H54 (cell line): Measurements from ENCODE around the gene UBASH3A.

Source experiments
- DNase-seq: peaks from one replicate; pipeline ENCODE4 v3.0.0; 2011; ENCODE audit warnings: low spot score, mixed read lengths; ENCODE audit not compliant: insufficient read length
- FAIRE-seq: peaks from 3 replicates; lab custom pipeline; 2011; peaks lifted over from hg19 to GRCh38; lab: Jason Lieb, UNC
- POLR2A ChIP-seq: IDR thresholded peaks from 2 replicates; pipeline ENCODE4 v1.6.1; 2011; ENCODE audit warnings: low read depth, mild to moderate bottlenecking, low read length

The UBASH3A gene

DNA sequence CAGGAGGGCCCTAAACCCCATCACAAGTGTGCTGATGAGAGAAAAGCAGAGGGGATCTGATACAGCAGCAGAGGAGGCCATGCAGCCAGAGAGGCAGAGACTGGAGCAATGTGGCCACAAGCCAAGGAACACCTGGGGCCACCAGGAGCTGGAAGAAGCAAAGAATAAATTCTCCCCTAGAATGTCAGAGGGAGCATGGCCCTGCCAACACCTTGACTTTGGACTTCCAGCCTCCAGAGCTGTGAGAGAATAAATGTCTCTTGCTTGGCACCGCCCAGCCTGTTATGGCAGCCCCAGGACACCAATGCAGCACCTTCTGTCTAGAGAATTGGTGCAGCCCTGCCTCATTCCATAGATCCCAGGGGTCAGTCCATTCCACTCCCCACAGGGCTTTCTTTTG, 25.3 kb downstream of the UBASH3A start:
- no peak for TF ChIP-seq POLR2A
- DNase-seq: no peak
- no peak for FAIRE-seq

DNA sequence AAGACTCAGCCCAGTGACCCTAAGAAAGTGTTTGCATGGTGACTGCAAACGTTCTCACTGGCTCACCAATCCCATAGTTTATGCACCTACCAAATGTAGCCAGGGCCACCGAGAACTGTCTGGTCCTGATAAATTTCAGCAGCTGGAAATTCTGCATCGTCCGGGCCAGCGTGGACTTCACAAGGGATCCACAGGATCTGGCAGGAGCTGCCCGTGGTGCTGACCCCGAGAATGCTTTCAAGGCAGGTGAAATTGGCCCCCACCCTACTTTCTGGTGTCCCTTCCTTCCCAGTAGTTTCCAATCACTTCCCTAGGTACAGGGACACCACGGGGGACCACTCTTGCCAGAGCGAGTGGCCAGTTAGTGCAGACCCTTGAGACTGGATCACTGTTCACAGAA, 26.2 kb downstream of the UBASH3A start:
- no peak for DNase-seq
- FAIRE-seq: no peak
- TF ChIP-seq POLR2A: no peak

DNA sequence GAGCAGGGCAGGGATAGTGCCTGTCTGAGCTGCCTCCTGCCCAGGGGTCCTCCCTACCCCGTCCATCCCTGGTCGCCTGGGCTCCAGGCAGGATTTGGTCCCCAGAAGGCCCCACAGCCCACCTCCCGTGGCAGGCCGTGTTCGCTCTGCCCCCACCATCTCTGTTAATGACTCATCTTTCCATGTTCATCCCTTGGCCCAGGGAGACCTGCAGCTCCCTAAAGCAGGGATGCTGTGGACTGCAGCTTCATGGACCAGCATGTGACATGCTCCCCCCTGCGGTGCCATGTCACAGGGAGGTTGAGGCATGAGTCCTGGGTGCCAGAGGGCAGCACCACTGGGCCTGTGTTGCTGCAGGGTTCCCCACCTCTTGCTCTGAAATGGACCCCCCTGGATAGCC, 26.8 kb downstream of the UBASH3A start:
- TF ChIP-seq POLR2A: no peak
- DNase-seq (no peak), FAIRE-seq (no peak)

DNA sequence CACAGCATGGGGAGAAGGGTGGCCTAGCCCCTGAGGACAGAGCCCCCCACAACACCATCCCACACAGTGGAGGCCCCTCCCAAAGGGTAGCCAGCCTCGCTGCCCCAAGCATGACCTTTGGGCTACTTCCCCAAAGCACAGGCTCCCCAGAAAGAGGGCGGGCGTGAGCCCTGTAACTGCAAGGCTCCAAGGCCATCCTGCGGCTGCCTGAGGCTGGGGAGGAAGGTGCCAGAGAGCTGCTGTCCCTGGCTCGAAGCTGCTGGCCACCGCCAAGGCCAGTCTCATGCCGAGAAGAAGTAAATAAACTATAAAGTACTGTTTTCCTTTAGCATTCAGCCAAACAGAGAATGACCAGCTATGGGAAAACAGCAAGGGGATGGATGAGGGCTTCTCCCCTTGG, 27.5 kb downstream of the UBASH3A start:
- no peak for TF ChIP-seq POLR2A
- FAIRE-seq (no peak), DNase-seq (no peak)

DNA sequence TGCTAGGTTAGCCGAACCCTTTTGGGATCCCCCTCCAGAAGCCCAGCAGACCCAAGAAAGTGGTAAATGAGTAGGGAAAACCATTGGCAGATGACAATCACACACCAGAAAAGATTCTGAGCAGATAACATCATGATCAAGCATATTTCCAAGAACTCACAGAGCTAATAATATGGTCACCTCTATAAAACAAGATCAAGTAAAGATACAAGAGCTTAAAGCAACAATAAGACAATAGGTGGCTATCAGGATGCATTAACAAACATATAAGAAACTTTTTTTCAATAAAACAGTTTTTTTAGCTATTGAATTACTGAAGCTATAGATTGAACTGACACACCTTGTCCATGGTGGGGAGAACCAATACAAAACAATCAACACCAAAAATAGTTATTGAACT, 29.0 kb downstream of the UBASH3A start:
- no peak for TF ChIP-seq POLR2A
- FAIRE-seq: no peak
- no peak for DNase-seq

DNA sequence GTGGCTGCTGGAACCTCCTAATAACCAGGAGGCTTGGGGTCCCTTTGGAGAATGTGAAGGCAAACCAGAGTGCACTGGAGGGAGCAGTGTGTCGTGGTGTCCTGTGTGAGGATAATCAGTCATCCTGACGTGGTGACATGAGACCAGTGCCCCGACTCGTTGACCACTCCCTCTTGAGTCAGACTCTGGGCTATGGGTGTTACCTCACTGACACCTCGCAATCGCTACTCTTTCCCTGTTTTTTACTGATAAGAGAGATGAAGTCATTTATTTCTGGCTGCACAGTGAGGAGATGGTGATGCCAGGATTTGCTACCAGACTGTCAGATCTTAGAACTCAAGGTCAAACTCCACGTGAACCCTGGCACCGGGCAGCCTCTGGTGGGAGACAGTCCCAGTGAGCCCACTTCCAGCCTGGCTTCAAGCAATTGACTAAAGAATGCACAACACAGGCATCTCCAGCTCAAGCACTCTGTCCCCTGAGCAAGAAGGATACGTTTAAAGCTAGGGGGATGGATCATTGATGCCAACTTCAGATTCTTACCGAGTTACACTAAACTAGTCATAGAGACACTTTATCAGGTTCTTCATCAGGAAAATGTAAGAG, 30.3 kb downstream of the UBASH3A start:
- no peak for DNase-seq
- TF ChIP-seq POLR2A: no peak
- FAIRE-seq: no peak

DNA sequence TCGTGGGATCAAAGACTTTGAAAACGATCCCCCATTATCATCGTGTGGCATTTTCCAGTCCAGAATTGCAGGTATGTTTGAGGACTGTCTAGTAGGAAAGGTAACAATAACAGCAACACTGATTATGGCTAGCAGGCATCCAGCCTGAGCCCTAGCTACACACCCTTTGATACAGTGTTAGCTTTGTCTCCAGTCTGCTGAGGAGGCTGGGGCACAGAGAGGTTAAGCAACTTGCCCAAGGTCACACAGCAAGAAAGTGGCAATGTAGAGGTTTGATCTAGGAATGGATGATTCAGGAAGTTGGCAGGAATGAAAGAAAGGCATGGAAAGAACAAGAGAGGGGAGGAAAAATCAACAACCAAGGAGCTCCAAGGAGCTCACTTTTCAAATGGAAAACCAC, 31.2 kb downstream of the UBASH3A start:
- DNase-seq (no peak), FAIRE-seq (no peak)
- no peak for TF ChIP-seq POLR2A

DNA sequence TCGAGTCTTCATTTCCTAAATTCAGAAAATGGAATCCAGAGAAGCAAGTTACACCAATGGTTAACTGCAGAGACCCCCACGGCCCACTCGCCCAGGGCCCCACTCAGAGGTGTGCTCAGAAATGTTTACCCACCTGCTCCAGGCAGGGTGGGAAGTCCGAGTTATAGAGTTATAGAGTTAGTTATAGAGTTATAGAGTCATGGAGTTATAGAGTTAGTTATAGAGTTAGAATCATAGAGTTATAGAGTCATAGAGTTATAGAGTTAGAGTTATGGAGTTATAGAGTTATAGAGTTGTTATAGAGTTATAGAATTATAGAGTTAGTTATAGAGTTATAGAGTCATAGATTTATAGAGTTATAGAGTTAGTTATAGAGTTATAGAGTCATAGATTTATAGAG, 31.7 kb downstream of the UBASH3A start:
- DNase-seq: no peak
- FAIRE-seq: no peak
- no peak for TF ChIP-seq POLR2A

DNA sequence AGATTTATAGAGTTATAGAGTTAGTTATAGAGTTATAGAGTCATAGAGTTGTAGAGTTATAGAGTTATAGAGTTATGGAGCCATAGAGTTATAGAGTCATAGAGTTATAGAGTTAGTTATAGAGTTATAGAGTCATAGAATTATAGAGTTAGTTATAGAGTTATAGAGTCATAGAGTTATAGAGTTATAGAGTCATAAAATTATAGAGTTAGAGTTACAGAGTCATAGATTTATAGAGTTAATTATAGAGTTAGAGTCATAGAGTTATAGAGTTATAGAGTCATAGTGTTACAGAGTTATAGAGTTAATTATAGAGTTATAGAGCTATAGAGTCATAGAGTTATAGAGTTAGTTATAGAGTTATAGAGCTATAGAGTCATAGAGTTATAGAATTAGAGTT, 32.1 kb downstream of the UBASH3A start:
- TF ChIP-seq POLR2A: no peak
- FAIRE-seq (no peak), DNase-seq (no peak)

DNA sequence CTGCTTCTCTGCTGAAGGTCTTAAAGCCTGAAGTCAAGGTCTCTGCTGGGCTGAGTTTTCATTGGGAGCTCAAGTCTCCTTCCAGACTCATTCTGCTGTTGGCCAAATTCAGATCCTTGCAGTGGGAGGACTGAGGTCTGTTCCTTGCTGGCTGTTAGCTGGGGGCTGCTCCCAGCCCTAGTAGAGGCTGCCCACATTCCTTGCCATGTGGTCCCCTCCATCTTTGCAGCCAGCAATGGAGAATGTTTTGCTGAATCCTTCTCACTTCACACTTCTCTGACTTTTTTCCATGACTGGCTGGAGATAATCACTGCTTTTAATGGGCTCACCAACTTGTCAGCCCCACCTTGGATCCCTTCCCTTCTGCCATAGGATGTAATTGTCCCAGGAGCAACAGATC, 33.2 kb downstream of the UBASH3A start:
- no peak for FAIRE-seq
- no peak for DNase-seq
- TF ChIP-seq POLR2A: no peak

DNA sequence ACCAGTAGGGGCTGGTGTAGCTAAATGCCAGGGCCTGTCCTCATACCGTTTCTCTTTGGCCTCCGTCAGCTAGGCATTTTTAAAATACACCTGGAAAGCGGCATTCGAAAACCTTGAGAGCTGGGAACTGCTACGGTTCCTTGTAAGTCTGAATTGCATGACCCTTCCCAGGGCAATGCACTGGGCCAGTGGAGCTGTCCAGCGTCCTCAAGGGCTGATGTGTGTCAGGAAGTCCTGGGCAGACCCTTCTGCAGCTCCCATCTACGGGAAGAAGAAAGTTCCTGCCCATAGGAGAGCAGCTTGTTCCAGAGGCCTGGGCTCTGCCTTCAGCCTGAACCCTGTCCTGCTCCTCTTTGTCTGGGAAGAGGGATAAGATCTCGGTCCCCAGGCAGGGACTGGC, 34.1 kb downstream of the UBASH3A start:
- FAIRE-seq (no peak), DNase-seq (no peak)
- no peak for TF ChIP-seq POLR2A

DNA sequence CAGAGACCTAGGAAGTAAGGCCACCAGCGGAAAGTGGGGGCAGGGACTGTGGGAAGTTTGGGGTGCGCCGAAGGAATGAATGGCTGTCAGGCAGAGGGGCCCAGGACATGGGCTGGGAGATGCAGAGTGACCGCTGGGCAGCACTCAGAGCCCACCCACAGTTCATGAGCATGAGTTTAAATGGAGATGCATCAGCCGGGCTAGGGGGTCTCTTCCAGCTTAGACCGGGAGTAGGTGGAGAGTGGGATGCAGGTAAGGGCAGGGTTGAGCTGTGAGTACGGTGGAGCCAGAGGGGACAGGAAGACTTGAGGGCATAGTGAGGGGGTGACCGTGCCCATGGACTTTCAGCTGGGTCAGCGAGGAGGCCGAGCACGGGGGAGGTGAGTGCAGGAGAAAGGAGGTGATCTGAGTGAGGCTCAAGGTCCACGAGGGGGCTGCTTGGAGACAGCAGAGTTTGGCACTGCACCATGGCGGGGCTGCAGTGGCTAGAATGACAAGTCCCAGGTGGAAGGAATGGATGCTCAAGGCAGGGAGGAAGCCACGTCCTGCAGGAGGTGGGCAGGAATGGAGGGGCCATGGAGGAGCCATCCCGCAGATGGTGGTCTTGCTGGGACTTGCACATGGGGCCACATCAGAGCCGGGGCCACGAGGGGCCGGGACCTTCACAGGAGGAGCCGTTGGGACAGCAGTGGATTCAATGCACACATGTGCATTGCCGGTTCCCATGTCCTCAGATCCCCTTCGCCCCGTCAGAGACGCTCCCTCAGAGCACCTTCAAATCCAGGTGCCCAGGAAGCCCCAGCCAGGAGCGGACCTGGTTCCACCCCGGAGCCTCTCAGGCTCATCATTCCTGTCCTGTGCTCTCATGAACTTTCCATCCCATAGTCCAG, 34.9 kb downstream of the UBASH3A start:
- FAIRE-seq (no peak), DNase-seq (no peak)
- TF ChIP-seq POLR2A: no peak

DNA sequence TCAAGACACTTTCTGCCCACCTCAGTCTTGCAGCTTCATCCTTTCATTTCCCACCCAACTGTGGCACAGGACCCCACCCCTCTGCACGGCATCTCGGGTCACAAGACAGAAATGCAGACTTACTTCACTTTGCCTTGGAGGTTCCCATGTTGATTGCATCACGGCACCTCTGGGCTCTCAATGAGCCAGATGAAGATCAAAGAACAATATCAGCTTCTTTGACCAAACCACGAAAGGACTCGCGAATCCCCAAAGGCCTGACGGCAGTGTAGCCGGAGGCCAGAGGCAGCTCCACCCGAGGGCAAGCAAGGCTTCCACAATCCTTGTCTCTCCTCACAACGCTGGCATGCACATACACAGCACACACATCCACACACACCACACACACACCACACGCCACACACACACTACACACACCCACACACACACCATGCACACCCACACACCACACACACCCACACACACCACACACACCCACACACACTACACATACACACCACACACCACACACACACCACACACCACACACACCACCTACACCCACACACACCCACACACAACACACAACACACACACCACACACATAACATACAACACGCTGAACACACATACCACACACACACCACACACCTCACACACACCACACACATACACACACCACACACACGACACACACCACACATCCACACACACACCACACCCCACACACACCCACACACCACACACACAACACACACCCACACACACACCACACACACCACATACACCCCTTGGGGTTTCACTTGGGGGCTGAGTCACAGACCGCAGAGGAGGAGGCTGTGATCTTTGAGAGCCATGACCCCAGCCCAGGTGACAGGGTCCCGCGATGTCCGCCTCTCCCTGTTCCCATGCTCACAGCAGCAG, 35.8 kb downstream of the UBASH3A start:
- DNase-seq (no peak), FAIRE-seq (no peak)
- TF ChIP-seq POLR2A: no peak
